HUDEP-2 (cell line): ENCODE measurements around the gene FRMPD1.
A peak's percentile ranks its signal among the peaks of the same experiment; 100 is the strongest.

Experiments
- DNase-seq, 76 experiments: peaks; one replicate each; lab custom pipeline; 2025; ENCODE audit not compliant: unreplicated experiment in 76 of 76; lab: John Stamatoyannopoulos, UW

The FRMPD1 gene

DNA sequence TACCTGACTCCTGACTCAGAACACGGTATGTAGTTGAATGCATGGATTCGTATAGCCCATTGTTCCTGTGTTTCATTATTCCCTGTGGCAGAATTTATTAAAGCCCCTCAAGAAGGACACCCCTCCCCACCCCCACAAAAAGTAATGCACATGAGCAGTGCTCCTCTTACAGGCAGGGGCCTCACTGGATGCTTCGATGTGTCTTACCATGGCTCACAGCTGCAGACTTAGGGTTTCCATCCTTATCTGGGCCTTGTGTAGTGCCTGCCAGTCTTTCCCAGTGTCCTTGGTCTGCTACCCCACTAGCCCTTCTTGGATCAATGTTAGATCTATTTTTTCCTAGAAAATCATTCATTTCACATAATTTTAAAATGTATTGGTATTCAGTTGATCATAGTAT lies 119.2 kb downstream of the FRMPD1 start:
- no peak for DNase-seq

DNA sequence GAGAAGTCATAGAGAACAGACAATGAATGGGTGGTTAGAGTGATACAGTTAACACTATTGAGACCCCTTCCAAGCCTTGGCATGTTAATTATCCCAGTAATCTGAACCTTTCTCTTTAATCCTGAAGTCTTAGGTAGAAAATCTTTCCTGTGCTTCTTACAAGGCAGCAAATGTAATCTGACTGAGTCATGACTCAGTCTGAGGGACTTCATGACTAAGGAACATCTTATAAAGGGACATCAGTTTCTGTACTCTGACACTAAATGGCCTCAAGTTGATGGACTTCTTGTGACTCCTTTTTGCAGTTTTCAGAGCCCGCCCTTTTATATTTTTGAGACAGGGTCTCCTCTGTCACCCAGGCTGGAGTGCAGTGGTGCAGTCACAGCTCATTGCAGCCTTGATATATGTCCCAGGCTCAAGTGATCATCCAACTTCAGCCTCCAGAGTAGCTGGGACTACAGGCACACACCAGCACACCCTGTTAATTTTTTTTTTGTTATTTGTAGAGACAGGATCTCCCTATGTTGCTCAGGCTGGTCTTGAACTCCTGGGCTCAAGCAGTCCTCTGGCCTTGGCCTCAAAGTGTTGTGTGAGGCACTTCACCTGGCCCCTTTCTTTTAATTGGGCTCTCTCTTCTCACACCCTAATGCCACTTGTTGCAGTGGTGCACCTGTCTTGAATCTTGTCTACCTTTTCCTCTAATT lies 124.6 kb downstream of the FRMPD1 start:
- no peak for DNase-seq

DNA sequence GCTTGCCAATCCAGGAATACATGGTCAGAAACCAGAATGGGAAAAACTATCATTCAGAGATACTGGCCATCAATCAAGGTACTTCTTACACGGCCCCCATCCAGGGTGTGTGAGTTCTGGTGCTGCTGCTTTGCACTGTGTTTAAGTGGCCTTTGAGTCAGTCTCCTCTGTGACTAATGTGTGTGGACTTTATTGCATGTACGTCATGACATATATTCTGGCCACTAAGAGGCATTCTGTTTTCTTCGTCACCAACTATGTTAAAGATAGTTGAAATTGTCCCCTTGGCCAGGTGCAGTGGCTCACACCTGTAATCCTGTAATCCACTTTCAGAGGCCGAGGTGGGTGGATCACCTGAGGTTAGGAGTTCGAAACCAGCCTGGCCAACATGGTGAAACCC lies 125.6 kb downstream of the FRMPD1 start:
- DNase-seq, result no peak

DNA sequence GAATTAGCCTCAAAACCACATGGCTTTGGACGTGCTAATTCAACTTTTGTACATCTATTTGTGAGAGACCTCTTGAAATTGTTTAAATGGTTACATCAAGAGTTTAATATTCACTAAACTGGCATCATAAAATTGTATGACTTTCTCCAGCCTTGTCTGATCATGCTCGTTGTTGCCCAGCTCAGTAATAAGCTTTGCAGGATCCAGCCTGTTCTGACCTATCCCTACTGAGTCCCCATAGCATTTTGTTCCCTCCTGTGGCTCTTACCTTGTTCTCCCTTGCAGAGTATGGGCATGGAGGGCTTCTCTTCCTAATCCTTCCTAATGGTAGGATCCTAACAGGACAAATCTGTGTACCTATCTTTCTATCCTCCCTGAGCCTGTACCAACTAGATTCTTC lies 127.8 kb downstream of the FRMPD1 start:
- no peak for DNase-seq

DNA sequence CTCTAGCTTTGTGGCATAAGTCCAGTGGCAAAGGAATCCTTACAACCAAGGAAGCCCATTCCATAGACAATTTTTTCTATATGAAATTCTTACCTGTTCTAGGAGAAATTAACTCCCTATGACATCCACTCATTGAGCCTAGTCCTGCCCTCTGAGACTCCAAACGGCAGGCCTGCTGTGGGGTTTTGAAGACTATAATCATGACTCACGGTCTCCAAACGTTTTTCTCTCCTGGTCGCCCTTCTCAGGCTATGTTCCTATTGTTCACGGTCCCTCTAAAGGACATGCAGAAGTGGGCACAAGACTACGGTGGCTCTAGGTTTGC lies 133.5 kb downstream of the FRMPD1 start:
- DNase-seq, result peak in 2 of 76 experiments; percentile 26 to 41

DNA sequence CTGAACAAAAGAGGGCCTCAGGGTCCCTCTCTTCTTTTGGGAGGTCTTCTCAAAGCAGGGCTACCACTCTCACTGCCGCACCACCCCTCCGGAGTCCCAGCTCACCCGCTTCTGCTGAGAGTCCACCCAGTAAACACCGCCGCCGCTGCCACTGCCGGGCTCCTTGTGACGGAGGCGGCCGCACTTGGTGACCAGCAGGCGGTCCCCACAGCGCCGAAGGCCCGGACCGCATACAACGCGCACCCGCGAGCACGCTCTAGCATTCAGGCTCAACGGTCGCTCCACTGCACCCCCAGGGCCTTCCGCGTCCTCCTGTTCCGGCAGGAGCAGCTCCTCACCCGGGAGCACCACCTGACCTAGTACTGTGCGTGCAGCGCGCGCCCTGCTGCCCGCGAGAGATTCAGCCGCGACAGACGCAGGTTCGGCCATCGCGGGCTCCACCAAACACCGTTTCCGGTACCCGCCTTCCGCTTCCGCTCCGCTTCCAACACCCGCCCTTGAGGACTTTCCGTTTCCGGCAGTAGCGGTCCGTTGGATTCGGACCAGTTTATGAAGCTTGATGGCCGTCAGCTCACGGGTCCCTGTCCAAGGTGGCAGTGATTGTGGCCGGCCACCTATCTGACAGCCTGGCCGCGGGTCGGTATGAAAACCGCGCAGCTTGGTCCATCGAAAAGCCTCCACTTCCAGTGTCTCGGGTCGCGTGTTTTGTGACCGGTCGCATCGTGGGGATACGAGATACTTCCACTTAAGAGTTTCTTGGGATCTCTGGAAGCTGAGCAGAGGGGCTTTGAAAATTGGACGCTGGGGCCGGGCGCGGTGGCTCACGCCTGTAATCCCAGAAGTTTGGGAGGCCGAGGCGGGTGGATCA lies 134.1 kb downstream of the FRMPD1 start, which contains the start of gene EXOSC3:
EXOSC3 (minus strand) TSS at position 449 of the 868 bp plus-strand sequence; CDS start at position 429, 20 bp downstream.
- DNase-seq, result peak in 74 of 76 experiments; percentile 49 to 92 (median 81)

DNA sequence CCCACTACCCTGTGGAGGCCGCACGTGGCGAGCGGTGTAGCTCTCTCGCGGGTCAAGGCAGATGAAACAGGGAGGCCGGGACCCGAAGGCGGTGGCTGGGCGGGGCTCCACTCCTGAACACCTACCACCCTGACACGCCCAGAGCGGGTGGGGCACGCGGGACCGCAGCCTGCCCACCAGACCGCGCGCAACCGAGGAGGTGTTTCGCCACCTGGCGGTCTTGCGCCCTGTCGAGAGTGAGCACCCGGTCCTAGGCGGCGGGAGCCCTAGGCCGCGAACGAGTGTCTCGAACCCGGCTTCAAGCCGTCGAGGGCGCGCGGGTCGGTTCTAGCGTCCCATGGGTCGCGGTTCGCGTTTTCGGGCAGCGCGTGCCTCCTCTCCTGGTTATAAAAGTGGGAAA lies 136.3 kb downstream of the FRMPD1 start:
- DNase-seq, result no peak

DNA sequence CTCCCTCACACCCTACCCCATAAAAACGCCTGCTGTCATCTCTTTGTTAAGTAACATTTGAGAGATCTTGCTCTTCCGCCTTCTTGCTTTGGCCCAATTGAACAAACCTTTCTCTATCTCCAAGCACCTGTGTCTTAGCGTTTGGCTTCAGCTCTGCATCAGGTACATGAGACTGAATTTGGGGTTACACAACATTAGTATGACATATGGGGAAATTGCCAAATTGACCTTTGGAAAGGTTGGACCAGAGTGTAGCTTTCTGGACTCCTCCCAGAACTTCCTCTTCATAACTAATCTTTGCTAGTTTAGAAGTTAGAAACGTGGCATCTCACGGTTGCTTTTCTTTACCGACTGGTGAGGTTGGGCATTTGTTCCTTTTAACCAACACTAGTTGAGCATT lies 137.6 kb downstream of the FRMPD1 start:
- no peak for DNase-seq

DNA sequence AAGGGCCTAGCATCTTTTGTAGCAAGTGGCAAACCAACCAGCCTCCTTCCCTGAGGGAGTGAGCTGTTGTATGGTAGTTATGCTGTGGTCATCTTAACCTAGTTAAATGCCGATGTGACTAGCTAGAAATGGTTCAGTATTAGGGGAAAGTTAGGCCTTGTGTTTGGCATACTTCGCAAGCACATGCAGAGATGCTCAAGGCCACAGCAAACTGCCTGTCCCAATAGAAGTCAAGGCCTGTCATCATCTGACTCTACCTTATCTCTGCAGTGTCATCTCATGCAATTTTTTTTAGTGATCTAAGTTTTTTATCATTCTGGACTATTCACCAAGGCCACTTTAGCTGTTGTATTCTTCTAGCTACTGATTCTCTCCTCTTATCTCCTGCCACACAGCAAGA lies 139.3 kb downstream of the FRMPD1 start:
- peak in 6 of 76 experiments; percentile 6 to 23 (median 18) for DNase-seq

DNA sequence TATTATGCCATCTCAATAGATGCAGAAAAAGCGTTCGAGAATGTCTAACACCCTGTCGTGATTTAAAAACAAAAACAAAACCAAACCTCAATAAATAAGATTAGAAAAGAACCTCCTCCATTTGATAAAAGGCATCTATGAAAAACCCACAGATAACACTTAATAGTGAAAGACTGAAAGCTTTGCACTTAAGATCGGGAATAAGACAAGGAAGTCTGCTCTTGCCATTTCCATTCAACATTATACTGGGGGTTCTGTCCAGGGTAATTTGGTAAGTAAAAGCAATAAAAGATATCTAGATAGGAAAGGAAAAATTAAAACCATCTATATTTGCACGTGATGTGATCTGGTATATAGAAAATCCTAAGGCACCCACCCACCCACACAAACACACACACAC lies 141.4 kb downstream of the FRMPD1 start:
- DNase-seq, result no peak

DNA sequence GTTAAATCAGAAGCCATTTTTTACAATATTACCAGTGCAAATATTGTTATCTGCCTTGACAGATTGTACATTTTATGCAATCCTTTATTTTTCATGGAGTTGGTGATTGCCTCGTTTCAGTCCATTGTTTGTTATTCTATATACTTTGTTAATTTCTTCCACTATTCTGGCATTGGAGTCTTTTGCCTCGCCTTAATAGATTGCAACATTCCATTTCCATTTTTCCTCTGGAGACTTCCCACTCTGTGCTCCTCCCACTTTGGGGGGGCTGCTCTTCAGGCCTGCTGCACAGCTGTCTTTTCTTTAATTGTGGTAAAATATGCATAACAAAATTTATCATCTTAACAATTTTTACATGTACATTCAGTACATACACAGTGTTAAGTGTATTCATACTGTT lies 145.5 kb downstream of the FRMPD1 start:
- no peak for DNase-seq
